Ishikawa (cell line): ENCODE data around the gene CEBPG.

Experiments used
- FOXM1 ChIP-seq: IDR thresholded peaks from 2 replicates; pipeline ENCODE4 v1.6.1; 2012; ENCODE audit warnings: low read depth, borderline replicate concordance
- RAD21 ChIP-seq: IDR thresholded peaks from 2 replicates; pipeline ENCODE4 v1.6.1; 2012; ENCODE audit warnings: low read depth
- TAF1 ChIP-seq: IDR thresholded peaks from 2 replicates; pipeline ENCODE4 v1.6.1; 2012; ENCODE audit warnings: low read depth, mild to moderate bottlenecking
- USF1 ChIP-seq: IDR thresholded peaks from 2 replicates; pipeline ENCODE4 v1.6.1; 2012

- TF ChIP-seq FOXM1 = no peak
- no peak for TF ChIP-seq USF1
- no peak for TF ChIP-seq RAD21
- TF ChIP-seq TAF1 = no peak
Observed at GRCh38 chr19:33388231-33388724, 14.8 kb downstream of the CEBPG start.
